Measurements from ENCODE around the gene ACSS2.

ACSS2 gene

DNA sequence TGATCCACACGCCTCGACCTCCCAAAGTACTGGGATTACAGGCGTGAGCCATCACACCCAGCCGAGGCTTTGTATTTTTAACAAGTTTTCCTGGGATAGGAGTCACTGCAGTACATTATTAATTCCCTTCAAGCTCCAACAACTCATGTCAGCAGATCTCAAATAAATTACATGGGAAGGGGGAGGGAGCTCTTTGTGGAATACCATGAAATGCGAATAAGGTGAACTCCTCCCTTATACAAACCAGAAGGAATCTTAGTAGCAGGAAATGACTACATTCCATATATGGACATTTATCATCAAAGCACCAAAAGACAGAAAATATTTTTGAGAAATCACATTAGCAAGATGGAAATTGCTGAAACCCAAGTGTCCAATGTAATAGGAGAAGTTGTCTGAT lies 76.3 kb downstream of the ACSS2 start:
- DNase-seq, result no peak

DNA sequence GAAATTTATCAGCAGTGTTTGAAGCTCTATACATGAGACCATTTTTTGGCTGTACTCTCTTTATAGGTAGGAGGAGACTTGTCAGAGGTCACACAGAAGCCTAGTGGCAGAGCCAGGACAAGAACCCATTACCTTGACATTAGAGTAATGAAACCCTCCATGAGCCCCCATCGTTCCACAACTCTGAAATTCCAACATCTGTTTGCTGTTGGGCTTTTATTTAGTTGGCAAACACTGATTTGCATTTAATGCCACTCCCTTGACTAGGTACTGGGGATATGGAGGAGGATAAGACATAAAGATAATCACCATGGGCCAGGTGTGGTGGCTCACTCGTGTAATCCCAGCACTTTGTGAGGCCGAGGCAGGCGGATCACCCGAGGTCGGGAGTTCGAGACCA lies 77.5 kb downstream of the ACSS2 start:
- no peak for DNase-seq

DNA sequence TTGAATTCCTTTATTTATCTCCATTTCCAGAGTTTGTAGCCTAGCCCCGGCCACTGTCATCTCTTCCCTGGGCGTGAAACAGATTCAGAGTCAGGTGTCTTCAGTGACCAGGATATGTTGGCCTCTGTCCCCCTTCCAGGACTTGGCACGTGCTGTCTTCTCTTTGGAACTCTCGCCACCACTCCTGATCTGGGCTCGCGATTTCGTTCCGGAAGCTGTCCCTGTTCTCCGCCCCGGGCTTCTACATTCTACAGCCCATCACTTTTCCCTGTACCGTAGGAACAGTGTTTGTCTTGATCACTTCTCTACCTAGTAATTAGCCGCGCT lies 78.5 kb downstream of the ACSS2 start:
- DNase-seq, result peak; percentile 46

GRCh38 chr20:34955231-34956040 lies 79.0 kb downstream of the ACSS2 start, which contains the start of the genes GSS and MYH7B:
Gene GSS (minus strand): TSS chr20:34955806. CDS start chr20:34951852, 3,954 bp downstream.
Gene MYH7B (plus strand): TSS chr20:34955868. CDS start chr20:34978006, 22,138 bp downstream.
- DNase-seq, result peak; percentile 97

DNA sequence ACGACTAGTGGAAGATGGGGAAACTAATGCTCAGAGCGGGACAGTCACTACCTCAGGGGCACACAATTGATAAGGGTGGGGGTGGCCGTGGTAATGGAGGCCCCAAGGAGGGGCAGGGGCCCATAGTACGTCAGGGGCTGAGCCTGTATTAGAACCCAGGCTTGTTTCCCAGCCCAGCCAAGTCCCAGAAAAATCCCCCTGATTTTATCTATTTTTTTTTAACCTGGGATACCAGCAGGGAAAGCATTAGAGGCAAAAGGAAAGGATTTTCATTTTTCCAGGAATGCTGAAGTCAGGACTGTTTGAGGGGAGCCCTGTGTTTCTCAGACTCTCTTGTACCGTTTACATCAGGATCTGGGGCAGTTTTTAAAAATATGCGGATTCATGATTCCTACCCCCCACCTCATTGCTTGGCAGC lies 79.6 kb downstream of the ACSS2 start:
- DNase-seq, result no peak

GRCh38 chr20:34956751-34957472 lies 80.5 kb downstream of the ACSS2 start:
- no peak for DNase-seq

- no peak for DNase-seq
Measured at GRCh38 chr20:34964486-34964885, 88.1 kb downstream of the ACSS2 start.

DNA sequence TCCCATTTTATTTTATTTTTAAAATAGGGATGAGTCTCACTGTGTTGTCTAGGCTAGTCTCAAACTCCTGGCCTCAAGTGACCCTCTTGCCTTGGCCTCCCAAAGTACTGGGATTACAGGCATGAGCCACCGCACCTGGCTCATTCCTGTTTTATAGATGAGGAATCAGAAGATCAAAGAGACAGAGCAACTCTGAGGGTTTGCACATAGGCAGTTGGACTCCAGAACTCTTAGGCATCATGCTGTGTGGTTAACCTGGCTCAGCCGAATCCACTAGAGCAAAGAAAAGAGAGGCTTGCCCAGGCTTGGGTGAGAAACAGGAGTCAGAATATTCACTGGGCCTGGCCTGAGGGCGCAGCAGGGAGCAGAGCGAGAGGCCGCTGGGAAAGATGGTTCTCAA lies 88.6 kb downstream of the ACSS2 start:
- no peak for DNase-seq

- DNase-seq, result no peak
Measured at GRCh38 chr20:34967421-34967820, 91.0 kb downstream of the ACSS2 start.

DNA sequence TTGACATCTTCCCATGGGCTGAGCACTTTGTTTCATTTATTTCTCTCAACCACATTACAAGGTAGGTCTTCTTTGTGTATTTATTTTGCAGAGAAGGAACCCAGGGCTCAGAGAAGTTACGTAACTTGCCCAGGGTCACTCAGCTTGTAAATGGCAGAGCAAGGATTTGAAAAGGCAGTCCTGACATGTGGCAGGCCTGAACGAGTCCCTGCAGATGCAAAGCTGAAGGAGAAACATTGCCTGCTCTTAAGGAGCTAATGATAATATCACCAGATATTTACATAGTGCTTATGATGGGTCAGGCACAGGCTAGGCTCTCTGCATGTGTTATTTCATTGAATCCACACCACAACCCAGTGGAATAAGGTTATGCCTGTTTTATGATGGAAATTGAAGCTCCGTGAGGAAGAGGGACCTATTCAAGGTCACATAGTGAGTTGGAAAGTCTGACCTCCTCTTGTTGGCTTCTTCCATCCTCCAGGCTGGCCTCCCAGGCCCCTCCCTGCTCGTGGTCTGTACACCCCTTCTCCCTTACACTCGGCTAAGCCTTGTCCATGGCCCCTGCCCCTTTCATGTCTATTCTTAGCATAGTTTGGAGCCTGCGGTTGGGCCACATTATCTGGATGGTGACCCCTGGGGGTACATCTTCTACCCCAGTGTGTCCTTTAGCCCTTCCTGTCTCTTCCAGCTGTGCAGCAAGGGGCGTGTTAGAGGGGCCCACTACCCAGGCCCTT lies 91.8 kb downstream of the ACSS2 start:
- no peak for DNase-seq

- DNase-seq, result no peak
Measured at GRCh38 chr20:34970193-34970840, 93.9 kb downstream of the ACSS2 start.

DNA sequence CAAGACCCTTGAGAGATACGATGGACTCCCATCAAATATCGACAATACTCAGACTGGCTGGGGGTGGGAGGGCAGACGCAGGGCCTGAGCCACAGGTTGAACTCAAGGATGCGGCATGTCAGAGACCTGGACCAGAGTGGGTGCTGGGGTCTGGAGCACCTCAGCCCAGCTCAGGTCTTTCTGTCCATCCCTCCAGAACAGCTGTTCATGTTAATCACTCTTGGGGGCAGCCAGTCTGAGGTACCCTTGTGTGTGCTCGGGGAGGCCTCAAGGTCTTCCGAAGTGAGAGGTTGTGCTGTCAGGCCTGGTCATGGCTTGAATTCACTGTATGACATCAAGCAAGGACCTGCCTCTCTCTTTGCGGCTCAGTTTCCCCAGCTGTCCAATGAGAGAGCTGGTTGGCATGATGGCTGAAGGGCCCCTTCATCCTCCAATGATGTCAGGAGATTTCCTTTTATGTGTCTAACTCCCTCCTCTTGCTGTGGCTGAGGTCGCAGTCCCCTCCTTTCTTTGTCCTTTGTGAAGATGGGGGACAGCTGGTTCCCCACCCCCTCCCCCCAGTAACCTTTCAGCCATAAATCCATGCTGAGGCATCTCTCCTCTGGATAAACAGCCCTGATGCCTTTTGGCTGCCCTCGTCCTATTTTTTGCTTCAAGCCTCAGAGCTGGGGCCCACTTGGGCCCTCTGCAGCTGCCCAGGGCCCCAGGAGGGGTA lies 94.6 kb downstream of the ACSS2 start:
- no peak for DNase-seq

GRCh38 chr20:34971561-34972235 lies 95.3 kb downstream of the ACSS2 start:
- DNase-seq, result no peak

- no peak for DNase-seq
Measured at GRCh38 chr20:34974246-34974645, 97.8 kb downstream of the ACSS2 start.

- DNase-seq, result no peak
Measured at GRCh38 chr20:34976286-34976685, 99.9 kb downstream of the ACSS2 start.

Data from NCI-H1105 (cell line).